Epithelial cell of esophagus (primary cell): ENCODE data around the gene TMEM163.
"Not testable (repeated sequence)": the region's sequence is repeated elsewhere in the genome, so short reads cannot be mapped to it uniquely, and the experiment has no call there.

Experiments used
- DNase-seq: peaks from one replicate; pipeline ENCODE4 v3.0.0; 2010; ENCODE audit warnings: low read depth
- H3K4me3 ChIP-seq: 2 replicates; pipeline ENCODE4 v1.5.1; 2011; ENCODE audit warnings: mild to moderate bottlenecking, low read length, control low read depth
- CTCF ChIP-seq: IDR thresholded peaks from 2 replicates; pipeline ENCODE4 v1.5.1; 2011; ENCODE audit warnings: low read depth, mild to moderate bottlenecking, low read length, control low read depth, inconsistent platforms; ENCODE audit not compliant: insufficient read depth; ENCODE audit errors: missing control alignments

Gene TMEM163

DNA sequence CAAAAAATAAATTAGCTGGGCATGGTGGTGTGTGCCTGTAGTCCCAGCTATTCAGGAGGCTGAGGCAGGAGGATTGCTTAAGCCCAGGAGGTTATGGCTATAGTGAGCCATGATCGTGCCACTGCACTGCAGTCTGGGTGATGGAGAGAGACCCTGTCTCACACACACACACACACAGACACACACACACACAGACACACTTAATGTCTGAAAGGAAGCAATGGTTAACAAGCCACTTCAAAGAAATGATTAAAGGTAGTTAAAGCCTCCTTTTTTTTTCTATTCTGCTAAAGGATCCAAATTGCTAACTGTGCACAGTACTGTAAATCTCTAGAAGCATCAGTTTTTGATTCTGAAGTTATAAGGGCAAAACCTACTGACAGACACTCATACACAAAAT is 211.1 kb downstream of the TMEM163 start:
- no peak overlapping the region for H3K4me3 ChIP-seq
- no peak for TF ChIP-seq CTCF
- DNase-seq: no peak

GRCh38 chr2:134507159-134507558 is 211.6 kb downstream of the TMEM163 start:
- DNase-seq, H3K4me3 ChIP-seq: not testable (repeated sequence)

DNA sequence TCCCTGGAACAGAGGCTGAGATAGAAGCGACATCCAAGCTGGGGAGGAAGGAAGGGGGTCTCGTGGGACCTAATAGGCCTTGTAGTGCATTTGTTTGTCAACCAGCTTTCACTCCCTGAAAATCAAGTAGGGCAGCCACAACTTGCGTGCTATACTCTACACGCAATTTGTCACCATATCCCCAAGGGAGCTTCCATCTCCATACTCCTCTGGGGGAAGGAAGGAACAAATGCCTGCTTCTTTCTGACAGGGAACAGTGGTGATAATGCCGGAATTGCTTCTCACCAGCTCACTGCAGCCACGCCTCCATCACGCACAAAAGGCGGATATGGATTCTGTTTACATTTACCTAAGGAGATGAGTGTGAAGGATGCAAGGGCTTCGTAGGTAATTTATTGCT is 213.4 kb downstream of the TMEM163 start:
- no peak for TF ChIP-seq CTCF
- no peak overlapping the region for H3K4me3 ChIP-seq
- DNase-seq: no peak

DNA sequence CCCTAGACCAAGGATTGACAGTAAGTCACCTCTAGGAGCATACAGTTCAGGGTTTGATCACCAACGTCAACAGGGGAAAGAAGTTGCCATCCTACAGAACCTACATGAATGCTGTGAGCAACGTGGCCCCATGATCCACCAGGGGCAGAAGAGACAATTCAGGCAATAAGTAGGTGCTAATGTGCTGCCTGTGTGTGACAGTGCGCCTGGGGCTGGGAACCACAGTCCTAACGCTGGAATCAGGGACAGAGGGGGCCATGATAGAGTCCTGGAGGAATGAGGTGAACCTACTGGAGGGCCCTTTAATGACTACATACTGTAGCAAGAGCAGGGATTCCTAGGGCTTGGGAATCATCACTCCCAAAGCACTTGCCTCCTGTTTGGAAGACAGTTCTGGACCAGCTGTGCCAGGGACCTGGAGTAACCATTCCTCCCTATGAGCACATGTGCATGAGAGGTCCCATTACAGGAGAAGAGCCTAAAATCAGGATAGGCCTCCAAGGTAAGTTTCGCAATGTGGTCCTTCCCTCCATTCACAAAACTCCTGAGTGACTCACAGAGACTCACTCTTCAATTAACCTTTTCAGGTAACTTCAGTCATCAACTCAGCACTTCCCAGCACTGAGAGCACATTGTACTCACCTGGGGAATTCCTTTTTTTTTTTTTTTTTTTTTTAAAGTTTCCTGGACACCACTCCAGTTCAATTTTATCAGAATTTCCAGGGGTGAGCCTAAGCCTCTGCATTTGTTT is 214.0 kb downstream of the TMEM163 start:
- no peak overlapping the region for H3K4me3 ChIP-seq
- no peak for TF ChIP-seq CTCF
- peak; percentile 92 for DNase-seq

GRCh38 chr2:134502104-134502503 is 216.7 kb downstream of the TMEM163 start:
- TF ChIP-seq CTCF: no peak
- no peak for DNase-seq
- no peak overlapping the region for H3K4me3 ChIP-seq

DNA sequence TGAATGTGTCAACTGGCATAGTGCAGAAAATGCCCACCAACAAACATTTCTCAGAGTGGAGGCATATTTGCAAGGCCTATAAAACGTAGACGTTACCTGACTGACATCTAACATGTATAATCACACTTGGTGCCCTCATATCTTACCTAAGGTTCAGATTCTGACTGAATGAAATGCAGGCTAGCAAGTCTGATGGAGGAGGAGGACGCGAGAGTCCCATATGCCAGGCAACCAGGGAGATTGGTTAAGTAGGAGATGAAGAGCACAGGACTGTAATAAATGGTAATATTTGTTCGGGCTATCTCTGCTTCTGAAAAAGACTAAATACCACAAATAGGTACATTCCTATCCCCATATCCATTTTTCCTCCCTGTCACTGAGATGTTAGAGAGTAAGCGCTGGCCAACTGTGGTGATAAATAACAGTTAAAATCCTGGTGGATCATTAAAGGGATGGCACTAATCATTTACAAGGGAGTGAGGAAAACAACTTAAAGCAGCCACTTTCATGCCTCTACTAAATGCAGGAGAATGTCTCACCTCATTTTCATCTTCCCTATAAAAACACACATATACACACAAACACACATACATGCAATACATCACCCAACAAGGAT is 217.2 kb downstream of the TMEM163 start:
- no peak for TF ChIP-seq CTCF
- no peak for DNase-seq
- H3K4me3 ChIP-seq: no peak overlapping the region

- H3K4me3 ChIP-seq: no peak overlapping the region
- DNase-seq: no peak
- no peak for TF ChIP-seq CTCF
Observed at GRCh38 chr2:134500211-134500935, 218.4 kb downstream of the TMEM163 start.
